VCaP (cell line): Measurements from ENCODE around the gene STAT5A.

Experiments used
- H3K27ac ChIP-seq: fragments of 450-650 bp; 2 replicates; pipeline ENCODE4 v1.5.1; 2017
- TF ChIP-seq, protein P1 (sequence below): fragments of 450-650 bp; conservative IDR thresholded peaks from 2 replicates; pipeline ENCODE4 v1.5.1; 2017; ENCODE audit warnings: mild to moderate bottlenecking, moderate library complexity

STAT5A gene

DNA sequence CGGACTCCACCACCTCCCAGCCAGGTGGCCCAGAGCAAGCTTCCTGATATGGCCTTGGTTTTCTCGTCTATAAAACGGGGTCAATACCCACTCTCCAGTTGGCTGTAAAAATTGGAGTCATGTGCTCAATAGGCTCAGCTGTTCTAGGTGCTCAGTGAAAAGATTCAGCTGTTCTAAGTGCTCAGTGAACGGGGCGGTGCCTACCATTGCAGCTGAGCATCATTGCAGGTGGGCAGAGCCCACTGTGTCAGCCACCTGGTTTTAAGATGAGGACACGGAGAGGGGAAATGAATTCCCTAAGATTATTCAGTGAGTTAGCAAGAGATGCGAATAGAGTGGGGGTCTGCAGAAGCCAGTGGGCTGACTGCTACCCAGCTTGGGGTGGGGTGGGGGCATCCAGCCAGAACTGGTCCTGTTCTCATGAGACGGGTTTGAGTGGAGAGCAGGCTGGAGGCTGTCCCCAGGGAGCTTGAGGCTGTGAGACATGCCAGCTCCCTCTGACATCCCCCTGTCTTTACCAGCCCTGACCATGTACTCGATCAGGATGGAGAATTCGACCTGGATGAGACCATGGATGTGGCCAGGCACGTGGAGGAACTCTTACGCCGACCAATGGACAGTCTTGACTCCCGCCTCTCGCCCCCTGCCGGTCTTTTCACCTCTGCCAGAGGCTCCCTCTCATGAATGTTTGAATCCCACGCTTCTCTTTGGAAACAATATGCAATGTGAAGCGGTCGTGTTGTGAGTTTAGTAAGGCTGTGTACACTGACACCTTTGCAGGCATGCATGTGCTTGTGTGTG lies 21.9 kb downstream of the STAT5A start:
- TF ChIP-seq, protein P1, sequence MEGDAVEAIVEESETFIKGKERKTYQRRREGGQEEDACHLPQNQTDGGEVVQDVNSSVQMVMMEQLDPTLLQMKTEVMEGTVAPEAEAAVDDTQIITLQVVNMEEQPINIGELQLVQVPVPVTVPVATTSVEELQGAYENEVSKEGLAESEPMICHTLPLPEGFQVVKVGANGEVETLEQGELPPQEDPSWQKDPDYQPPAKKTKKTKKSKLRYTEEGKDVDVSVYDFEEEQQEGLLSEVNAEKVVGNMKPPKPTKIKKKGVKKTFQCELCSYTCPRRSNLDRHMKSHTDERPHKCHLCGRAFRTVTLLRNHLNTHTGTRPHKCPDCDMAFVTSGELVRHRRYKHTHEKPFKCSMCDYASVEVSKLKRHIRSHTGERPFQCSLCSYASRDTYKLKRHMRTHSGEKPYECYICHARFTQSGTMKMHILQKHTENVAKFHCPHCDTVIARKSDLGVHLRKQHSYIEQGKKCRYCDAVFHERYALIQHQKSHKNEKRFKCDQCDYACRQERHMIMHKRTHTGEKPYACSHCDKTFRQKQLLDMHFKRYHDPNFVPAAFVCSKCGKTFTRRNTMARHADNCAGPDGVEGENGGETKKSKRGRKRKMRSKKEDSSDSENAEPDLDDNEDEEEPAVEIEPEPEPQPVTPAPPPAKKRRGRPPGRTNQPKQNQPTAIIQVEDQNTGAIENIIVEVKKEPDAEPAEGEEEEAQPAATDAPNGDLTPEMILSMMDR, result no peak
- no peak overlapping the region for H3K27ac ChIP-seq

- TF ChIP-seq, protein P1, result no peak
- H3K27ac ChIP-seq, result no peak overlapping the region
Measured at GRCh38 chr17:42310787-42311215, 22.5 kb downstream of the STAT5A start.

DNA sequence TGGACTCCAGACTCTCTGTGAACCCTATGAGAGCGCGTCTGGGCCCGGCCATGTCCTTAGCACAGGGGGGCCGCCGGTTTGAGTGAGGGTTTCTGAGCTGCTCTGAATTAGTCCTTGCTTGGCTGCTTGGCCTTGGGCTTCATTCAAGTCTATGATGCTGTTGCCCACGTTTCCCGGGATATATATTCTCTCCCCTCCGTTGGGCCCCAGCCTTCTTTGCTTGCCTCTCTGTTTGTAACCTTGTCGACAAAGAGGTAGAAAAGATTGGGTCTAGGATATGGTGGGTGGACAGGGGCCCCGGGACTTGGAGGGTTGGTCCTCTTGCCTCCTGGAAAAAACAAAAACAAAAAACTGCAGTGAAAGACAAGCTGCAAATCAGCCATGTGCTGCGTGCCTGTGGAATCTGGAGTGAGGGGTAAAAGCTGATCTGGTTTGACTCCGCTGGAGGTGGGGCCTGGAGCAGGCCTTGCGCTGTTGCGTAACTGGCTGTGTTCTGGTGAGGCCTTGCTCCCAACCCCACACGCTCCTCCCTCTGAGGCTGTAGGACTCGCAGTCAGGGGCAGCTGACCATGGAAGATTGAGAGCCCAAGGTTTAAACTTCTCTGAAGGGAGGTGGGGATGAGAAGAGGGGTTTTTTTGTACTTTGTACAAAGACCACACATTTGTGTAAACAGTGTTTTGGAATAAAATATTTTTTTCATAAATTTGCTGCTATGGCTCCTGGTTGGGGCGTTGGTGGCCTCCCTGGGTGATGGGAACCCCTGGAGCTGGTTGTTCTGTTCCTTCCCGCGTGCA lies 23.1 kb downstream of the STAT5A start:
- no peak overlapping the region for H3K27ac ChIP-seq
- TF ChIP-seq, protein P1, result no peak

DNA sequence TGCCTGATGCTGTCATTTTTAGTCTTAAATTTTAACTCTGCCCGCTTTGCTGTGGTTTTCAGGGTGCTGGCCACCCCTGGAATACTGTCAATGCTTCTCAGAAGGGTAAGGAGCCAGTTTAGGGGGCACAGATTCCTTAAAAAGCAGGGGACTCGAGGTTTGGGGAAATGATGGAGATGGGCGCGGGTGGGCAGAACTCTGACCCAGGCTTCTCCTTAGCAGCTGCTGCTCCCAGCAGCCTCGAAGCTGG lies 23.7 kb downstream of the STAT5A start:
- no peak overlapping the region for H3K27ac ChIP-seq
- TF ChIP-seq, protein P1, result no peak

DNA sequence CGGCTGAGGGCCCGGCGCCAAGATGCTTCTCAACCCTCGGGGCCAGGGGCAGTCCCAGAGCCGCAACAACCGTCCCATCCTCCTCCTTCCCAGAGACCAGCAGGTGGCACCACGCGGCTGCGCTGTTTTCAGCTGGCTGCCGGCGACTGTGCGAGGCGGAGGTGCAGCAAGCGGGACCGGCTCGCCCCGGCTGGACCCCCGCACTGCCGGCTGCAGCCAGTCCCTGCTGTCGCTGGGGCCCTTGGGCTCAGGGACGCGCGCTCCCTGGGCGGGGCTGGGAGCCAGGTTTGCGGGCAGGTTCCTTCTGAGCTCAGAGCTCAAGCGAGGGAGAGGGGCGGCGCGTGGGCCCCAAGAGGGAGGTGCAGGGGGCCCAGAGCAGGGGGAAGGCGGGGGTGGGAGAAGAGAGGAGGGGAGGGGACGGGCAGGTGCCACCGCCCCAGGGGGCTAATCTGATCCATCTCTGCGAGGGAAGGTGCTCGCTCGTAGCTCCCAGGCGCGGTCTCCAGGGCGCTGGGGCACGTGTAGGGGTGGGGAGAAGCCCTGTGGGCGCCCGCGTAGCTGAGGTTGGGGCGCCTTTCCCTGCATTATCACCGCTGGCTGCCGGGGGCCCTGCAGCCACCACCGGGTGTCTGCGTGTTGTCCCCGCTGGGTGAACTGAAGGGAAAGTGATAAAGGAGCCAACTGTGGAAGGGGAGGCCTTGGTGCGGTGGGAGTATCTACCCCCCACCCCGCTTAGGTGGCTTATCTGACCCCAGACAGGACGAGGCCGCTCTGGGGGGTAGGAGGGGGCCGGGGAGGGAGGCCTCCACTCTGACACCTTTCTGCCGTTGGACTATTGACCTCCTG lies 24.2 kb downstream of the STAT5A start:
- H3K27ac ChIP-seq, result no peak overlapping the region

GRCh38 chr17:42313389-42313772 lies 25.1 kb downstream of the STAT5A start:
- H3K27ac ChIP-seq, result no peak overlapping the region
- TF ChIP-seq, protein P1, result no peak

More for the DNA sequence above, 24.2 kb downstream of the STAT5A start:
- TF ChIP-seq, protein P1, result peak; percentile 23
